NCI-H2107 treated with DMSO at 0.1 percent for 48 hours (cell line): ENCODE measurements around the gene LAMA1.

Source experiments
- DNase-seq: peaks from one replicate; lab custom pipeline; 2025; ENCODE audit not compliant: unreplicated experiment; lab: John Stamatoyannopoulos, UW

LAMA1 gene

DNA sequence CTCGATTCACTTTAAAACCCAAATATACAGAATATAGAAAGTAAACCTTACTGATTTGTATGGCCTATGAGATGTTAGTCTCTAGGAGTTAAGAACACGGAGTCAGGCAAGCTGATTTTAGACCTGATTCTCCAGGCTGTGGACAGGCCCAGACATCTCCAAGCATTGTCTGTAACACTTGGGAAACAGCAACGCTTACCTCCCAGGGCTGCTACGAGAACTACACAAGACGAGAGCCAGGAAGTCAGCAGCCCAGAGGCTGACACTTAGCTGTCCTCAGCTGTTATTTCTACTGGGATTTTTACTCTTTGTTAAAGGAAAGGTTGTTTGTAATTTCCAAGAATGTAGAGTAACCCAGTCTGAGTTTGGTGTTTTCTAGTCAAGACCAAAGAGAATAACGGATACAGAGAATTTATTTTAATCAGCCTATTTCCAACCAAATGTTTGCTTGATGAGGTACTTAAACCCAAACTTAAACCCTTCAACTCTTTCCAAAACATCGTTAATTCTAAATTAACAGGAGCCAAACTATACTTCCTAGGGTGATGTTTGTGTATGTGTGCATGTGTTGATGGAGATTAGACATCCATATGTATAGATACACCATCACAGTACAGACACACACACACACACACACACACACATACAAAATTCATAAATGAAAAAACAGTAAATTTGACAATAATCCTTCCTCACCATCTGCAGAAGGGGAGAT, 123.4 kb downstream of the LAMA1 start:
- DNase-seq, result no peak

DNA sequence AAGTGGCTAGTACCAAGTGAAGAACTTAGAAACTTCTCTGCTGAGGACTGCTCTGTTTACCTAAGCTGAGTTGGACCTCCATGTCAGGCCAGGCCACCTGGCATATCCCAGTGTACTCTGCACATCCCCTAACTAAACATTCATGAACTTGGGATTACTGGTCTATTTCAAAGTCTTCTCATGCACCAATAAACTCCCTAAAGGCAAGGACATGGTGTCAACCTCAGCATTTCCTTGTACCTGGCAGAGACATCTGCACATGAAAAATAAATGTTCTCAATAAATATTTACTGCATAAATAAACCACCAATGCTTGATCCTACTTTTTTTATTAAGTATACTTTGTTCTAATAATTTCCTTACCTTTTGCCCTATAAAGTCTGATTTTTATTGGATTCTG, 124.8 kb downstream of the LAMA1 start:
- no peak for DNase-seq

GRCh38 chr18:6983366-6983765, 134.2 kb downstream of the LAMA1 start:
- DNase-seq, result no peak

DNA sequence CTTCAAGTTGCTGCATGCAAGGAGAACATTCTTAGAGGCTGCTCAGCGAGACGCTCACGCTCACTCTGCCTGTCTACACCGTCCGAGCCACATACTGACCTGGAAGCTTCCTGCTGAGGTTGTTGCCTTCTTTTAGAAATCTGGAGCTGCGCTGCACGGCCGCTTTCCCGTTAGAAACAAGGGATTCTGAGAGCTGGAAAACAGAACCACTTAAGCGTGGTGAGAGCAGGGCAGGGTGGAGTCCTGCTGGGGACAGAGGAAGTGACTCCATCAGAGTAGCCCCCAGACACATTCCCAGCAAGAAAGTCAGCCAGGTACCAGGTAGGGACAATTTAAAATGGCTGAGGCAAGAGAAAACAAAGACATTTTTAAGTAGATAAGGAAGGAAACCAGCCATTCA, 135.2 kb downstream of the LAMA1 start:
- DNase-seq, result no peak

DNA sequence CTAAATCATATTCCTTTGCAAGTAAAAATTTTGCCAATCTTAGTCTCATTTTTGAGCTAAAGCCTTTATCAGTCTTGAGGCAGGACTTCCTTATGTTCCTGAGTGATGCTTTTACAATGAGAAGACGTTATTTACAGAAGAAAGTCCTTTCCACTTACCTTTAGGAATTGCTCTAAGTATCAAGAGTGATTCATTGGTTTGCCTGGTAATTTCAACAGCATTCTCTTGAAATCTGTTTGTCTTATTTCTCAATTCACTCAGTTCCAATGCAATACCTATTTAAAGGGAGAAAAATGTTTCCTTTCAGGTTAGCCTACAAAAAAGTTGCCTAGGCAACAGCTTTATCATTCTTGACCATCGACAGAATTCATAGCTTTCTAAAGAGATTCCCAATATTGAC, 137.2 kb downstream of the LAMA1 start:
- no peak for DNase-seq

GRCh38 chr18:6979954-6980353, 137.6 kb downstream of the LAMA1 start:
- no peak for DNase-seq

- no peak for DNase-seq
These were observed 140.7 kb downstream of the LAMA1 start for GRCh38 chr18:6976935-6977334.

GRCh38 chr18:6975084-6975483, 142.5 kb downstream of the LAMA1 start:
- no peak for DNase-seq

DNA sequence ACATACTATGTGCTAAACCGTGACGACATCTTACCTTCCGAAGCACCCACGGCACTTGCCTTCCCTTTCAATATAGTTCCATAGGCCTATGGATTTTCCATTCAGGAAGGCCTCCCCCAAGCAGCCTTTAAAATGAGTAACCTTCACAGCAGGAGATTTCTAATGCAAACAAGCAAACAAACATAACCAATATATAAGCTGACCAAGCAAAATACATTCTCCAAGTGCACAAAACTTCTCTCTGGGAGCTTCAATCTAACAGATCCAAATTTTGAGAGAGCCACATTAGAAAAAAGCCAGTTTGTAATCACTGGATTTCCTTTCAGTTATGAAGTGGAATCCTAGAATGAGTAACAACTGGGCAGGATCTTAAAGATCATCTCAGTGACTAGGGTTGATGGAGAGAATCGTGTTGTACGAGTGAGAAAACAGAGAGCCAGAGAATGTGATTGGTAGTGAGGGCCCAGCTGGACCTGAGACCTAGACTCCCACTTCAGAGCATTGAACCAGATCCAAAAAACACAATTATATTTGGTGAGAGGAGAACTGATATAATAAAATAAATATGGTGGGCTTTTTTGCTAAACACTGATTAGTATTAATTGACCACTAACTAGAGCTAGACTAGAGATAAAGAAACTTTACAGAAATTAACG, 145.6 kb downstream of the LAMA1 start:
- no peak for DNase-seq

DNA sequence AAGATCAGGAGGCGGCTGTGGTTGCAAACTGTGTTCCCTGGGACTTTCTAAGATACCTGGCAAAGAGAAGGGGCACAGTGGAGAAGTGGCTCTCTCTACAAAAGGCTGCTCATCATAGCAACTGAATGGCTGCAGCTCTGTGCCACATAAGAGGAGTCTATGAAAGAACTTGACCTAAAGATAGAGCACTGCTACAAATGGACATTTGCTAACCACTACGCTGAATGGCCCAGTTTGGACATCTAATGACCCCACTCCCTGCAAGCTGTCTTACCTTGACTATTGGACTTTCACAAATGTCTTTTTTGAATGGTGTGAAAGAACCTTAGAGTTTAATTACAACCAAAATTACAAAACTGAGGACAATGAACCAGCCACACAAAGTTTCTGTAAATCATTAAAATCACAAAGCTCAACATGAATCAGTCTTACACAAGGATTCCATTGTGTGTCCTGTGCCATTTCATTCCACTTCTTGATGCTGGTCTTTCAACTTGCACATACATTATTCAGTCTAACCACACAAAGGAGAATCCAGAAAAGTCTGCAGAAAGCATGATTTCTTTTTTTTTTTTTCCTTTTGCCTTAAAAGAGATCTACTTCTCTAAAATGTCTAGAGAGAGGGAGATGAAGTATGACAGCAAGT, 154.0 kb downstream of the LAMA1 start:
- no peak for DNase-seq

GRCh38 chr18:6962571-6963451, 154.8 kb downstream of the LAMA1 start:
- DNase-seq, result no peak

- no peak for DNase-seq
These were observed 156.3 kb downstream of the LAMA1 start for GRCh38 chr18:6961331-6961730.

DNA sequence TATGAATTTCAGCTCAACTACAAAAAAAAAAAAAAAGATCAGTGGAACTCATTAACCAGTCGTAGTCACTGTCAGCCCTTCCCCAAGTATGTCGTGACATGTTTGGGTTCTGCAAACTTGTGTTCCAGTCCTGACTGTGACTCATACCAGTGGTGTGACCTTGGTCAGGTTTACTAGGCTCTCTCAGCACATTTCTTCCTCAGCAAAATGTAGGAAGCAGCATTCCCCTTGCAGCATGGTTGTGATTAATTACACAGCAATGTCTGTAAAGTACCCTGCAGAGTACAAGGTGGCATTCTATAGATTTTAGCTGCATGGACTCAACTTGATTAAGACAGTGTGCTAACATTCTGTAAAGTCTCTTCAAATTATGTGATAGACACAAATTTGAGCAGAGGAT, 156.9 kb downstream of the LAMA1 start:
- no peak for DNase-seq

- DNase-seq, result no peak
These were observed 157.5 kb downstream of the LAMA1 start for GRCh38 chr18:6960124-6960523.

- DNase-seq, result no peak
These were observed 158.5 kb downstream of the LAMA1 start for GRCh38 chr18:6959110-6959509.

DNA sequence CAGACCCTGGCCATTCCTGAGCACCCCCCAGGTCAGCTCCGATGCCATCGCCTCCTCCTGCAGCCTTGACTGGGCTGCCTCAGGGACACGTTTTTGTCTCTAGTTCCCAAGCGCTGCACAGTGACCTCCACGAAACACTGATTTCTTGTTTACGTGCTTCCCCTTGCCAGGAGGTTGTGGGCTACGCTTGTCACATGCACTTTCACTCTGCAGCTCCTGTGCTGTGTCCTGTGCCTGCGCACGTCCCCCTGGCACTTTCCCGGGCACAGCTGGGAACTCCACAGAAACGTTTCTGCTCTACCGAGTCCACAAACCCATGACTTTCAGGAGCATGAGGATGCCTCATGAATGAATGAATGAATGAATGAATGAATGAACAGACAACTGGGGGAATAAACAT, 160.6 kb downstream of the LAMA1 start:
- no peak for DNase-seq

DNA sequence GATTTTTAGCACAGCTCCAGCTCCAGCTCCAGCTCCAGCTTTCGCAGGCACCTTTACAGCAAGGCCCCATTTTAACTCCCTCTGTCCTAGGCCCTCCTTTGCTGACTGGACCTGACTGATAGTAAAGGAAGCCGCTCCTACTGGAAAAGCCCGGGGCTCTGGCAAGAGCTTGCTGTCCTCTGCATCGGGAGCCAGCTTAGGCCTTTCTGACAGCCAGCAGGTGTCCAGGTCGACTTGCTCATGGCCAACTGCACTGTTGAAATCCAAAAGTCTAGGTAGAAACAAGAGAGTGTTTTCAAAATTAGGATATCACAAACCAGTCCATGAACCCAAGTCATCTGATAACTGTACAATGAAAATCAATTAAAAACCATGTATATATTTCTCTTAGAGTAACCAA, 161.1 kb downstream of the LAMA1 start:
- no peak for DNase-seq

DNA sequence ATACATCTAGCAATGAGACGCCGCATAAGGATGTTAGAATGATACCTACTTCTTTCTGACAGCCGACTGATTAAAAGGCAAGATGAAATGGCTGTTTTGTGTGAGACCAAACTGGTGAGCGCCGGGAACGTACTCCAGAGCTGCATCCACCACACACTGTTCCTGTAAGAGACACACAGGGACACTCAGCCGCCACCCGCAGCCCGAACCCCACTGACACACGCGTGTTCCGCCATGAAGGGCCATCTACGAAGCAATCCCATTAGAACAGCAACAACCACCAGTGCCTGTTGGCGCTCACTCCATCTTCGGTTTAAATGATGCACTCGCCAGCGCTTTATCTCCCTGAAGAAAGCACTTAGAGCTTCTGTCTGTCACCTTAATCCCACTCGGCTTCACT, 162.3 kb downstream of the LAMA1 start:
- DNase-seq, result no peak

DNA sequence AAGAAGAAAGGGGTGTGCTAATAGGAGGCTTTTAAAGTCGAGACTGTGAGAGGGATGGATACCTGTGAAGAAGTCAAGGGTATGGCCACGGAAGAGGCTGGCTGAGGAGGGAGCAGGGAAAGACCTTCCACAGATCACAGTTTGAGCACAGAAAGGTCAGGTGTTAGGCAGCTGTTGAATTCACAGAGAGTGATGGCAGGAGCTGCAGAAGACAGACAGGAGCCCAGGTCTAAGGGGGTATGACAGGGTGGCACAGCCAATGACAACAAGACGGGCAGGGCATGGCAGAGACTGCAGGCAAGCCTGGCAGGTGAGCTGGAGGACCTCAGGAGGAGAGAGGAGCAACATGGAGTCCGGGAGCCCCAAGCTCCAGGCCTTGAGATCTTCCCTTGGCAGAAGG, 163.1 kb downstream of the LAMA1 start:
- no peak for DNase-seq

DNA sequence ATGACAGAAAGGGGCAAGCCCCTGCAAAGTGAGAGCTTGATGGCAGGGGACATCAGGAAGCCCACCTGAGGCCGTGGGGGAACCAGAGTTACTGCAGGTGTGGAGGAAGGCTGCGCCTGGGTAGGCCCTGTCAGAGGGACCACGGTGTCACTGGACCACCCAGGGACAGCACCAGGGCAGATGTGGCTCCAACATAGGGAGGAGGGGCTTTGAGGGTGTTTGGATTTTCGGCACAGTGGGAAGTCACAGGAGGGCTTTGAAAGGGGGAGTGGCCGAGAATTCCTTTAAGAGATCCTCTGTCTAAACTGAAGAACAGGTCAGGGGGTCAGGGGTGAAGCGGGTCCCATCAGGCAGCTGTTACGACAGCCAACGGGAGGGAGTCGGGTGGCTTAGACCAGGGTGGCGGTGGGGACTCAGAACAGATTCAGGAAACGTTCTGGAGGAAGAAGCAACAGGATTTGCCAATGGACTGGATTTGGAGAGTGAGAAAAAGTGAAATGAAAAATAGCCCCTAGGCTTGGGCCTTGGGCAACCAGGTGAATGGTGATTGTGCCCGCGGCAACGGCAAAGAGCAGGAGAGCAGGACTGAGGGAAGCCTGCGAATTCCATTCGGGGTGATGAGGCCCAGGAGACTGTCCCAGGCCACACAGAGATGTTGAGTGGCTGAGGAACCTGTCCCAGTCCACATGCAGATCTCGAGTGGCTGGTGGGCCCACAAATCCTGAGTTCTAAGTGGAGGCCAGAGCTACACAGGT, 166.1 kb downstream of the LAMA1 start:
- DNase-seq, result no peak

- DNase-seq, result no peak
These were observed 167.0 kb downstream of the LAMA1 start for GRCh38 chr18:6950641-6951040.
